Measurements from ENCODE around the gene MIPEP. TPM values are rescaled to one million over a fixed set of nuclear protein-coding genes. Genes with fewer than 3 reads are reported as not detected.
A peak's percentile ranks its signal among the peaks of the same experiment; 100 is the strongest.
"Not testable (repeated sequence)": the region's sequence is repeated elsewhere in the genome, so short reads cannot be mapped to it uniquely, and the experiment has no call there.

Gene MIPEP
- total RNA-seq, 1 donor from 2014 or later: 9.9 TPM

DNA sequence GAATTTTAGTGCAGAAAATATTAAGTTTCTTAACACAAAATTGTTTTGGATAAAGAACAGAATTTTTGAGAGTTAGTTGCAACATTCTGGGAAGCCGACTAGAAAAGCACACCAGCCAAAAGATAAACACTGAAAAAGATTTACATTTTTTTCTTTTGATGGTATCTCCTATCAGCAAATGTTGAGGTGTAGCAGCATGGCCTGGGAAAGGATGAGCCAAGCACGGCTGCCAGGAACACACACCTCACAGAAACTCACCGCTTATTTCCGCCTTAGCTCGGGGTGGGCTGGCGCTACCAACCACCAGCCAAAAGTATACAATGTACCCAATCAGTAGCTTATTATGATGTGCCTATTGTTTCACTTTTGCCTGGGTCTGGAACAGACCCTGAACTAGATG, 134.7 kb downstream of the MIPEP start:
- intact Hi-C loops (cut with micrococcal nuclease): loop anchor here (5.0 to 10.0 kb wide), 3 partner anchors 210 to 520 kb away; no protein-coding TSS in a partner anchor
- Mint-ChIP-seq H3K27me3 (ENCODE audit: low read depth) (peaks cover 5% of the 10 kb centered on the region), H3K9me3 (no peaks in the 10 kb centered on the region), H3K4me3 (ENCODE audit: low read depth) (no peak overlapping the region), H3K4me1 (ENCODE audit: low read depth) (peaks cover 41% of the 10 kb centered on the region), H3K27ac (no peak overlapping the region), H3K36me3 (ENCODE audit: low read depth) (peaks cover 4% of the 10 kb centered on the region)
- DNase-seq (ENCODE audit: low spot score): no peak

DNA sequence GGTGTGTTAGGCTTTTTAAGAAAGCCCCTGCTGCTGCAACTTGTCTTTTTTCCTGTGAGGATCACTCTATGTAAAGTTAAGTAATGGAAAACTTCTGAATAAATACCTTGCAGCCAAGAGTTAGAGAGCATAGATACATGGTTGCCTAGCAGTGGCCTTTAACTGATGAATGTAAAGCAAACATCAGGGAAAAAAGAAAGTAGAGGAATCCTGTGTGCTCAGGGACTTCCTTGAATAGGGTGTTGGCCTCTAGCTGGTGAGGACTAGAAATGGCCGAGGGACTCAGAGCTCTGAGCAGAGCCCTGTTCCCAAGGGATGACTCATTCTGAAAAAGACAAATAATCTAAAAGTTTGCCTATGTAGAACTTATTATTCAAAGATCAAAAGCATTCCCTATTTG, 135.7 kb downstream of the MIPEP start:
- Mint-ChIP-seq H3K36me3 (ENCODE audit: low read depth) (peaks cover 4% of the 10 kb centered on the region), H3K27ac (no peak overlapping the region), H3K27me3 (ENCODE audit: low read depth) (peaks cover 5% of the 10 kb centered on the region), H3K9me3 (no peaks in the 10 kb centered on the region), H3K4me3 (ENCODE audit: low read depth) (no peak overlapping the region), H3K4me1 (ENCODE audit: low read depth) (peaks cover 41% of the 10 kb centered on the region)
- no peak for DNase-seq (ENCODE audit: low spot score)
- intact Hi-C loops (cut with micrococcal nuclease): loop anchor here (5.0 to 10.0 kb wide), 3 partner anchors 211 to 521 kb away; no protein-coding TSS in a partner anchor

DNA sequence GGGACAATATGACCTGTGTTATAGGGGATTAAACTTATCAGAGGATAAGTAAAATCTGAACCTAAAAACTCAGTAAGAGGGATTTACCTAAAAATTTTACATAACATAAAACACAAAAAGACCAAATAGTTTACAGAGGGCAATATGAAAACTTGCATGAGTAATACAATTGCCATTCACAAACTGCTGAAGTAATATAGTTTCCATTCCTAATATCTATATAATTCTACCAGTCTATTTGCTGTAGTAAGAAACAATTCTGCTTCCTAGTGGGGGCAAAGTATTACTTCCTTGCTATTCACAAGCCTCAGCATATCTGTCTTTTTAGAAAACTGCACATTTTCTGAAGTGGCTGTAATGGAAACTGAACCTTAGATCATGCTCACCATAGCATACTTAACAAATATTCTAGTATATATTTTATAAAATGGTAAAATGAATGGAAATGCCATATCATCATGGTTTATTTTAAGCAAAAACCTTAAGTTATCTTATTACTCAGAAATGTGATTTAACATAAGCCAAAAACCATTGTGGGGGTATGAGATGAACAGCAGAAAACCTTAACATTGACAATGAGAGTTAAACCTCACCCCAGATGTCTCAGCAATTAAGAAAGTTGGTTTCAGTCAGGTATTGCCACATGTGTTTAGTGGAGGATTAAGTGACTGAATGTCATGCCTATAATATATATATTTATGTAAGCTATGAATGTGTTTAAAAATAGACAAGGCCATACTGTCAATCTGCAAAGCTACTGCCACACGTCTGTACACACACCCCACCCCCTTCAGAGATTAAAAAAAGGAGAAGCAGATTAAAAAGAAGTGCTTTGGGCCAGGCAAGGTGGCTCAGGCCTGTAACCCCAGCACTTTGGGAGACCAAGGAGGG, 136.8 kb downstream of the MIPEP start:
- Mint-ChIP-seq H3K36me3 (ENCODE audit: low read depth) (peaks cover 4% of the 10 kb centered on the region), H3K27ac (peak overlapping the region; percentile 65), H3K9me3 (no peaks in the 10 kb centered on the region), H3K4me3 (ENCODE audit: low read depth) (no peak overlapping the region), H3K4me1 (ENCODE audit: low read depth) (peaks cover 41% of the 10 kb centered on the region), H3K27me3 (ENCODE audit: low read depth) (peaks cover 9% of the 10 kb centered on the region)
- no peak for DNase-seq (ENCODE audit: low spot score)
- intact Hi-C loops (cut with micrococcal nuclease): loop anchor here (1.0 to 10.0 kb wide), 5 partner anchors 9 to 522 kb away; no protein-coding TSS in a partner anchor

DNA sequence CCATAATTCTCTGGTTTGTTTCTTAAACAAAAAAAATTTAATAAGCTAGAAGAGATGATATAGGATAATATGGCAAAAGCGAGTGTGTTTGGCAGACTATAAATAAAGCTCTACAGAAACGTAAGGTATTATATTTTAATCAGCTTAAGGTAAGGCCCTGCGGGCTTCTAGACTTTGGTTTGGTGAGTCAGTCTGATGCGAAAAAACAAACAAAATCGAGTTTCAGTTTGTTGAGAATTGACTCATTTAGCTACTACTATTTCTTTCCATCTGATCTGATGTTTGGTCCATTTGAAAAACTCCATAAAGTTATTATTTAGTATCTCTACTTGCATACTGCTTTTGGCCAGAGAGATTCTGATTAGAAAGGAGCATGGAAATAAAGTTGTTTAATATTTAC, 138.0 kb downstream of the MIPEP start:
- no peak for DNase-seq (ENCODE audit: low spot score)
- Mint-ChIP-seq H3K4me1 (ENCODE audit: low read depth) (peaks cover 41% of the 10 kb centered on the region), H3K4me3 (ENCODE audit: low read depth) (no peak overlapping the region), H3K27me3 (ENCODE audit: low read depth) (peaks cover 11% of the 10 kb centered on the region), H3K9me3 (no peaks in the 10 kb centered on the region), H3K27ac (peak overlapping the region; percentile 65), H3K36me3 (ENCODE audit: low read depth) (peaks cover 4% of the 10 kb centered on the region)
- intact Hi-C loops (cut with micrococcal nuclease): loop anchor here (2.0 to 10.0 kb wide), 4 partner anchors 172 to 524 kb away; no protein-coding TSS in a partner anchor

DNA sequence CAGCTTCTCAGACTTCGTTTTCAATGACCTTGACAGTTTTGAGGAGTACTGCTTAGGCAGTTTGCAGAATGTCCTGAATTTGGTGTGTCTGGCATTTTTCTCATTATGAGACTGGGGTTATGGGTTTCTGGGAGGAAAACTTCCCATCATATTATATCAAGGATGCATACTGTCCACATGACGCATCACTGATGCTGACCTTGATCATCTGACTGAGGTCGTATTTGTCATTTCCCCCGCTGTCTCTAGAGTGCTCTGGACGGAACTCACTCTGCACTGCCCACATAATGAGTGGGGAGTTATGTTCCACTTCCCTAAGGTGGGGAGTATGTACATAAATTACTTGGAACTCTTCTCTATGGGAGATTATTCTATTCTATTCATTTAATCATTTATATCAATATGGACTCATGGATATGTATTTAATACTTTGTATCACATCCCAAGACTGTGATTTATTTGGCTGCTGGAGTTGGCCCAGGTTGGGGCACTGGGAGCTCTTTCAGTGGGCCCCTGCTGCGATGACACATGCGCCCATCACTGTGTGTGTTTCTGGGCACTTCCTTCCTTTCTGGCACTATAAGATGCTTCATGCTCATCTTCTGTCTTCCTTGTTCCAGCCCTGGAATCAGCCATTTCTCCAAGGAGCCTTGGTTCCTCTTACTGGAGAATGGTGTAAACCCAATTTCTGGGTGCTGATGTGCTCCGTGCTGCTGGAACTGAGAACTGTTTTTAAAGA, 138.6 kb downstream of the MIPEP start:
- H3K9me3 Mint-ChIP-seq: no peaks in the 10 kb centered on the region
- intact Hi-C loops (cut with micrococcal nuclease): loop anchor here (2.0 to 10.0 kb wide), 4 partner anchors 172 to 524 kb away; no protein-coding TSS in a partner anchor
- H3K4me3 Mint-ChIP-seq (ENCODE audit: low read depth): no peak overlapping the region
- H3K4me1 Mint-ChIP-seq (ENCODE audit: low read depth): peaks cover 41% of the 10 kb centered on the region
- peaks cover 11% of the 10 kb centered on the region for H3K27me3 Mint-ChIP-seq (ENCODE audit: low read depth)
- H3K36me3 Mint-ChIP-seq (ENCODE audit: low read depth): peaks cover 4% of the 10 kb centered on the region
- DNase-seq (ENCODE audit: low spot score): no peak
- H3K27ac Mint-ChIP-seq: peak overlapping the region; percentile 45

DNA sequence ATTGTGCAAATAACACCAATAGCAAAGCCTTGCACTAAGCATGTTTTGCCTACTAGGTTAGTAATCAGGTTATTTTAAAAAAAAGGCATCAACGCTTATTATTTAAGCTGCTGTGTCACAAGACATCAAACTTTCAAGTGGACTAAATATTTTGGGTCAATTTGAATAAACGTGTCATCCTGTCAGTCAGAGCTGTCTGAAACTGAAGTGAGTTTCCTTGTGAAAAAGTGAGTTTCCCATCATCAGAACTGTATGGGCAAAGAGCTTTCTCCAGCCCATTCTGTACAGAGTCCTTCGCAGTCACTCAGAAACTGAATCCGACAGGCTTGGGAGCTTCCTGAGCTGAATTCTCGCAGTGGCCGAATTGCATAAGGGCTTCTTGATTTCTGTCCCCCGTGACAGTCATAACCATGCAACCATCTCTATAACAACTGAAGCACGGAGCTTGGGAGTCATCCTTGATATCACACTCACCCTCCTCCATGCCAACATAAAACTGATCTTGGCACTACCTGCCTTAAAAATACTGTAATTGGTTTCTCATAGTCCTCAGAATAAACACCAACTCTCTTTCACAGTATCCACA, 139.8 kb downstream of the MIPEP start:
- no peak for DNase-seq (ENCODE audit: low spot score)
- Mint-ChIP-seq H3K4me1 (ENCODE audit: low read depth) (peaks cover 43% of the 10 kb centered on the region), H3K27me3 (ENCODE audit: low read depth) (peaks cover 8% of the 10 kb centered on the region), H3K4me3 (ENCODE audit: low read depth) (no peak overlapping the region), H3K9me3 (no peaks in the 10 kb centered on the region), H3K27ac (no peak overlapping the region), H3K36me3 (ENCODE audit: low read depth) (no peaks in the 10 kb centered on the region)
- intact Hi-C loops (cut with micrococcal nuclease): loop anchor here (10.0 kb wide), 1 partner anchor 285 kb away; no protein-coding TSS in a partner anchor

DNA sequence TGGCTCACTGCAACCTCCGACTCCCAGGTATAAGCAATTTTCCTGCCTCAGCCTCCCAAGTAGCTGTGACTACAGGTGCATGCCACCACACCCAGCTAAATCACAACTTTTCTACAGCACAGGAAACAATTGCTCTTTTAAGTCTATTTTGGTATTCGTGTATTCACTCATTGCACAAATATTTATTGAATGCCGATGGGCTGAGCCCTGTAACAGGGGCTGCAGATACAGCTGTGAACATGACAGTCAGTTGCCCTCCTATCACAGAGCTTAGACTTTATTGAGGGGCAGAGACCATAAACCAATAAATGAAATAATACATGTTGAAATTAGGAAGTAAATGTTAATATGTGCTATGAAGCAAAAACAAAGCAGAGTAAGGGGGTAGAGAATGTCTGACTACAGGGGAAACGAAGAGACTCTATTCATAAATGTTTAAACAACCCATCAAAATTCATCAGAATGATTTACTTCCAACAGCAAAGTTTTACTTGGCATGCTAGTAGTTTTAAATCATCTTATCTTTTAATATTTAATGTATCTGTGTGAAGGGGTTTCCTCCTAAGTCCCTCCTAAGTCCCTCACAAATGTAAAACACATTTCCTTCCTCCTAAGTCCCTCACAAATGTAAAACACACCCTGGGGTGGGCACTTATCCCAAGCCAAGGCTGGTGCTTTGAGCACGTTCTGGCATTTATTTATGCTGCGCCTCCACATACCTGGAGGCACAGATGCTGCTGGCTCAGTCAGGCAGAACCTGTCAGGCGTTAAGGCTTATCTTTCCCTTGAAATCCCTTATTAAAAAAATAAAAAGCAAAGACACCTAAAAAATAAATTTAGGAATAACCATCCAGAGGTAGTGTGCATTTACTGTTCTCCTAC, 140.8 kb downstream of the MIPEP start:
- H3K36me3 Mint-ChIP-seq (ENCODE audit: low read depth): no peaks in the 10 kb centered on the region
- H3K4me3 Mint-ChIP-seq (ENCODE audit: low read depth): no peak overlapping the region
- H3K27me3 Mint-ChIP-seq (ENCODE audit: low read depth): peaks cover 8% of the 10 kb centered on the region
- H3K27ac Mint-ChIP-seq: no peak overlapping the region
- DNase-seq (ENCODE audit: low spot score): no peak
- intact Hi-C loops (cut with micrococcal nuclease): loop anchor here (10.0 kb wide), 1 partner anchor 284 kb away; no protein-coding TSS in a partner anchor
- peaks cover 47% of the 10 kb centered on the region for H3K4me1 Mint-ChIP-seq (ENCODE audit: low read depth)
- no peaks in the 10 kb centered on the region for H3K9me3 Mint-ChIP-seq

DNA sequence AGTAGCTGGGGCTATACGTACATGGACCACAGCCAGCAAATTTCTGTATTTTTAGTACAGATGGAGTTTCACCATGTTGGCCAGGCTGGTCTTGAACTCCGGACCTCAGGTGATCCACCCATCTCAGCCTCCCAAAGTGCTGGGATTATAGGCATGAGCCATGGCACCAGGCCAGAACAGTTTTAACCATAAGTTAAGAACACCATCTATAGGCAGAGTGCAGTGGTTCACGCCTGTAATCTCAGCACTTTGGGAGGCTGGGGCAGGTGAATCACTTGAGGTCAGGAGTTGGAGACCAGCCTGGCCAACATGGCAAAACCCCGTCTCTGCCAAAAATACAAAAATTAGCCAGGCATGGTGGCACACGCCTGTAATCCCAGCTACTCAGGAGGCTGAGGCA, 143.1 kb downstream of the MIPEP start:
- peaks cover 47% of the 10 kb centered on the region for H3K4me1 Mint-ChIP-seq (ENCODE audit: low read depth)
- intact Hi-C loops (cut with micrococcal nuclease): loop anchor here (10.0 kb wide), 1 partner anchor 281 kb away; no protein-coding TSS in a partner anchor
- not testable (repeated sequence) for H3K9me3 Mint-ChIP-seq; DNase-seq (ENCODE audit: low spot score); H3K36me3 Mint-ChIP-seq (ENCODE audit: low read depth); H3K27ac Mint-ChIP-seq; H3K4me3 Mint-ChIP-seq (ENCODE audit: low read depth)
- H3K27me3 Mint-ChIP-seq (ENCODE audit: low read depth): peaks cover 11% of the 10 kb centered on the region

DNA sequence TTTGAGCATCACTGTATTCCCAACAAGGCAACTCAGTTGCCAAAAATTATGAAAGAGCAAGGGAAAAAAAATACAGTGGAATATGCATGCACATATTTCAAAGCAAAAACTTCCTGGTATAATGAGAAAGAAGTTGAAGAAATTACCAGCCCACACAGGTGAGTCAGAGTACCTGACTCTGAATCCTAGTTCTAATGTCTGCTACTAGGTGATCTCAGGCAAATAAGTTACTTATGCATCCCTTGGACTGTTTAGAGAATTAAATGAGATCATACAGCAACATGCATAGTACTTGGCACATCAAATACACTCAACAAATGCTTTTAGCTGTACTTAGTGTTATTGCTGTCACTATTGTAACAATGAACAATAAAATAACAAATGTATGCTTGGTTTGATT, 144.9 kb downstream of the MIPEP start:
- peaks cover 6% of the 10 kb centered on the region for H3K36me3 Mint-ChIP-seq (ENCODE audit: low read depth)
- no peak overlapping the region for H3K27ac Mint-ChIP-seq
- H3K27me3 Mint-ChIP-seq (ENCODE audit: low read depth): peaks cover 18% of the 10 kb centered on the region
- no peak overlapping the region for H3K4me3 Mint-ChIP-seq (ENCODE audit: low read depth)
- DNase-seq (ENCODE audit: low spot score): no peak
- H3K4me1 Mint-ChIP-seq (ENCODE audit: low read depth): peaks cover 39% of the 10 kb centered on the region
- H3K9me3 Mint-ChIP-seq: no peaks in the 10 kb centered on the region
- intact Hi-C loops (cut with micrococcal nuclease): loop anchor here (10.0 kb wide), 1 partner anchor 280 kb away; no protein-coding TSS in a partner anchor

DNA sequence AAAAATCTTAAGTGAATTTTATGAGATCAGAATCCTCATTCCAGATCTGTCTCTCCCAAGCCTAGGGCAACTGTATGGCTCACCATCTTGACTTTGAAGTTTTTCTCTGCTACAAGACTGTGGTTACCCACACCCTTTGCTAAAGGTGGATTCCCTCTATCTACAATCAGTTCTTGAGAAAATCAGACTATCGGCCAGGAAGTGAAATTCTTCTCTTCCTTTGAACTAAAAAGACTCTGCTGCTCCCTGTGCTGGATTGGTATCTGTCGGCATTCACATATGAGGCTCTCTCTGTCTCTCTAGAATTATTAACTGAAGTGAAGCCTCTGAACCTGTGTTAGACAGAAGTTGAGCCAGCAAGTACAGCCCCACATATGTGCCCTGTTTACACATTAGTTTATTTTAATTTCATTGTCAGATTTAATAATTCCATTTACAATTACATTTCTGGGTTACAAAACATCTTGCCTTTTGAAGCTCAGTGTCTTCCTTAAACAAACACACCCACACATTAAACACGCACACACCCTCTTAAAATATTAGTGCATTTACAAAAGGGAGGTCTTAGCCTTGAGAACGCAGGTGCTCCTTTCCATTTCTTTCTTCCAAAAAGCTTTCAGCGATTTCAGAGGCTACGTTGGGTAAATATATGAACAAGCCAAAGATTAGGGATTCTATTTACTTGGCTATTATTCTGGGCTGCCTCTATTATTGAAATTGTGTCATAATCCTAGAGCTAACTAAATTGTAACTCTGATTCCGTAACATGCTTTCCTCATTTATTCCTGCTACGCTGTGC, 145.7 kb downstream of the MIPEP start:
- H3K4me1 Mint-ChIP-seq (ENCODE audit: low read depth): peaks cover 41% of the 10 kb centered on the region
- H3K36me3 Mint-ChIP-seq (ENCODE audit: low read depth): peaks cover 6% of the 10 kb centered on the region
- peak; percentile 31 for DNase-seq (ENCODE audit: low spot score)
- no peaks in the 10 kb centered on the region for H3K9me3 Mint-ChIP-seq
- no peak overlapping the region for H3K4me3 Mint-ChIP-seq (ENCODE audit: low read depth)
- H3K27ac Mint-ChIP-seq: peak overlapping the region; percentile 1
- intact Hi-C loops (cut with micrococcal nuclease): loop anchor here (1.0 to 10.0 kb wide), 4 partner anchors 9 to 279 kb away; no protein-coding TSS in a partner anchor
- peaks cover 21% of the 10 kb centered on the region for H3K27me3 Mint-ChIP-seq (ENCODE audit: low read depth)

DNA sequence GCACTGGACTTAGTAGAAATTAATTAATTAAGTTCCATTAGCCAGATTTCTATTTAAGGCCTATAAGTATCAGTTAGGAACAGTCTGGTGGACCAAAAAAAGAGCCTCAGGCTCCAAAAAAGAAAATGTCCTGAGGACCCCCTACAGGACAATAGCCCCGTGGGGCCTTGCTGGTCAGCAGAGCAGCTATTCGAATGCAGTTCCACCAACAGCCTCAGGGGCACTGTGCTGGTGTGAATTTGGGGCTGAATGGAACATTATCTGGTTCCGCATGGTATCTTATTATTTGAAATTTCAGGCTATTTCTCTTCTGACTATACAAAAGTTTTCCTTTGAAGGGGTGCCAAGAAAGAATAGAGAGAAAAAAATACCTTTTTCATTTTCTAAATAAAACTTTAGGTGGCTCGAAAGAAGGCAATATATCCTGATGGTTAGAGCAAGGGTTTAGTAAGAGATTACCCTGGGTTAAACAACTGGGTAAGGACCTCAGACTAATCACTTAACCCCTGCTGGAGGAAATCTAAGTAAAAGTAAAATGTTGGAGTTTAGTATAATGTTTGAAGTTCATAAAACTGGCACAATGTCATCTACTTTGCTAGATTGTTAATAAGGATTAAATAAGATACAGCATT, 147.2 kb downstream of the MIPEP start:
- intact Hi-C loops (cut with micrococcal nuclease): loop anchor here (2.0 to 10.0 kb wide), 3 partner anchors 53 to 277 kb away; no protein-coding TSS in a partner anchor
- Mint-ChIP-seq H3K4me3 (ENCODE audit: low read depth) (no peak overlapping the region), H3K27me3 (ENCODE audit: low read depth) (peaks cover 17% of the 10 kb centered on the region), H3K9me3 (no peaks in the 10 kb centered on the region), H3K4me1 (ENCODE audit: low read depth) (peaks cover 41% of the 10 kb centered on the region), H3K27ac (no peak overlapping the region), H3K36me3 (ENCODE audit: low read depth) (peaks cover 6% of the 10 kb centered on the region)
- no peak for DNase-seq (ENCODE audit: low spot score)

All from activated T-helper 2 cell treated with anti-CD3 and anti-CD28 coated beads, Interferon-gamma antibody, Interleukin-2, Interleukin-4, amounts not matched to agents 10 μg/mL and 5 μg/mL and 100 μg/mL, durations not matched to agents 14 hours and 24 hours and 36 hours (primary cell).